ENCODE data around the gene GALNT16.

GALNT16 gene

GRCh38 chr14:69260861-69261564, 1.1 kb downstream of the GALNT16 start:
- TF ChIP-seq, protein P1, sequence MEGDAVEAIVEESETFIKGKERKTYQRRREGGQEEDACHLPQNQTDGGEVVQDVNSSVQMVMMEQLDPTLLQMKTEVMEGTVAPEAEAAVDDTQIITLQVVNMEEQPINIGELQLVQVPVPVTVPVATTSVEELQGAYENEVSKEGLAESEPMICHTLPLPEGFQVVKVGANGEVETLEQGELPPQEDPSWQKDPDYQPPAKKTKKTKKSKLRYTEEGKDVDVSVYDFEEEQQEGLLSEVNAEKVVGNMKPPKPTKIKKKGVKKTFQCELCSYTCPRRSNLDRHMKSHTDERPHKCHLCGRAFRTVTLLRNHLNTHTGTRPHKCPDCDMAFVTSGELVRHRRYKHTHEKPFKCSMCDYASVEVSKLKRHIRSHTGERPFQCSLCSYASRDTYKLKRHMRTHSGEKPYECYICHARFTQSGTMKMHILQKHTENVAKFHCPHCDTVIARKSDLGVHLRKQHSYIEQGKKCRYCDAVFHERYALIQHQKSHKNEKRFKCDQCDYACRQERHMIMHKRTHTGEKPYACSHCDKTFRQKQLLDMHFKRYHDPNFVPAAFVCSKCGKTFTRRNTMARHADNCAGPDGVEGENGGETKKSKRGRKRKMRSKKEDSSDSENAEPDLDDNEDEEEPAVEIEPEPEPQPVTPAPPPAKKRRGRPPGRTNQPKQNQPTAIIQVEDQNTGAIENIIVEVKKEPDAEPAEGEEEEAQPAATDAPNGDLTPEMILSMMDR (IDR thresholded peaks at IDR 0.05), result peak; percentile 82

DNA sequence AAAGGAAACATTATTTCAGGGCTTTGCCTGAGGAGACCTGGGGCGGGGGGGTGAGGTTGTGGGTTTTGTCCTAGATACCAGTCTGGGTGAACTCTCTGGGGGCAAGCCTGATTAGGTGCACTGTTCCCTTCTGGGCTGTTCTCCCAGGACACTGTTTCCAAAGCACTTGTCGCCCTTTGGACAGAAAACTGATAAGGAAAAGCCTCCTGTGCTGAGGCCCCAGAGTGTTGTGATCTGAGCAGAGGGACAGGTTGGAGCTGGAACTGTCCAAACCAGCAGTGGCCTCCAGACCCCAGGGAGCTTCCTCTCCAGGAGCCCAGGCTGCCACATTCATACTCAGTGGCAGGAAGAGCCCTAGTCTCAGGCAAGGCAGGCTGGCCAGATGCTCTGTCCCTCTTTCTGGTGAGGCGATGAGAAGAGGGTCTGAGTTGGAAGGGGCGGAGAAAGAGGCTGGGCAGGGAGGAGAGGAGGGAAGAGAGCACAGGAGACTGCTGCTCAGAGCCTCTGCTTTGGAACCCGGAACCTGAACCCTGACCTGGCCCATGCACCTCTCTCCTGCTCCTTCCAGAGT, 1.9 kb downstream of the GALNT16 start:
- TF ChIP-seq, protein P1 (IDR thresholded peaks at IDR 0.05), result no peak

DNA sequence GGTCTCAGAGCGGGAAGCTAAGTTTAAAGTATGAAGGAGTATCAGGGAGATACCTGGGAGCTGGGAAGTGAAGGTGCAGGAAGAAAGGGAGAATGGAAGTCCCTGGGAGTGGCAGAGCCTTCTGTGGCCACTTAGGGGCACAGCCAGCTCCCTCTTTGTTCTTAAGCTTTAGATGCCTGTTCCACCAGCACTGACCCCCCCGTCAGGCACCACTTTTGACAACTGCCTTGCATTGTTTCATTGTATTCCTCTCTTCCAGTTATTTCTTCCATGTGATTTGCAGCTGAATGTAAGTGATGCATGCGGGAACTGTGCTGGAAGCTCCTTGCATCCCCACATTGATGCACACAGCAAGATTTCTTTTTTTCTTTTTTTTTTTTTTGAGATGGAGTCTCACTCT, 2.6 kb downstream of the GALNT16 start:
- TF ChIP-seq, protein P1 (IDR thresholded peaks at IDR 0.05), result no peak

DNA sequence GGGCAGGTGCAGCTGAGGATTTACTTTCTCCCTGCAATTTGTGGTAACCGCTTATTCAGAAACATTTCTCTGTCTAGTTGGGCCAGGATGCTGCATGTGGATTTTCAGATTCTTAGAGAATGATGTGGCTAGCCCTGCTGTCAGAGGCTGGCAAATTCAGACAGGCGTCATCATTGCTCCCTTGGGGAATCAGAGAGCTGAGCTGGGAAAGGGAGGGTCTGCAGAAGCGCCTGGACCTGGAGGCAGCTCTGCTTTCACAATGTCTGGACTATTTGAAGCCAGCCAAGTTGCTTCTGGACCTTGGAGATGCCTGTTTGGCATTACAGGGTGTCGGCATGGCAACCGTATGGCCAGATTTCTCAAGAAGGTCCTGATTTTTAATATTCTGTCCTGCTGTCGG, 3.4 kb downstream of the GALNT16 start:
- TF ChIP-seq, protein P1 (IDR thresholded peaks at IDR 0.05), result no peak

DNA sequence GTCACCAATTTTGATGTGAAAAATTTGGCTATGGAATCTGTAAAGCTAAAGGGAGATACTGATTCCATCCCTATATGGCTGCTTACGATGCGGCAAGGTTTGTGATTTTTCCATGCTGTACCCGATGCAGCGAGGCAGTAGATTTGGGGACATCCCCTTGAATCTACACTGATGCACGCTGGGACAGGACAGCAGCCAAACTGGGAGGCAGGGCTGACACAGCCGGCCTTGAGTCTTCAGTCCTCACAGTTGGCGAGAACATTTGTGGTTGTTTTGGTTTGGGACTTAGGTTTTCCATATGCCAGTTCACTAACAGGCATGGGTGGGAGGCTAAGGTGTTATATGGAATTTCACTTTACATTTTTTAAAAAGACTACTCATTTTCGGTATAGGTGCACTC, 3.8 kb downstream of the GALNT16 start:
- TF ChIP-seq, protein P1 (IDR thresholded peaks at IDR 0.05), result no peak

DNA sequence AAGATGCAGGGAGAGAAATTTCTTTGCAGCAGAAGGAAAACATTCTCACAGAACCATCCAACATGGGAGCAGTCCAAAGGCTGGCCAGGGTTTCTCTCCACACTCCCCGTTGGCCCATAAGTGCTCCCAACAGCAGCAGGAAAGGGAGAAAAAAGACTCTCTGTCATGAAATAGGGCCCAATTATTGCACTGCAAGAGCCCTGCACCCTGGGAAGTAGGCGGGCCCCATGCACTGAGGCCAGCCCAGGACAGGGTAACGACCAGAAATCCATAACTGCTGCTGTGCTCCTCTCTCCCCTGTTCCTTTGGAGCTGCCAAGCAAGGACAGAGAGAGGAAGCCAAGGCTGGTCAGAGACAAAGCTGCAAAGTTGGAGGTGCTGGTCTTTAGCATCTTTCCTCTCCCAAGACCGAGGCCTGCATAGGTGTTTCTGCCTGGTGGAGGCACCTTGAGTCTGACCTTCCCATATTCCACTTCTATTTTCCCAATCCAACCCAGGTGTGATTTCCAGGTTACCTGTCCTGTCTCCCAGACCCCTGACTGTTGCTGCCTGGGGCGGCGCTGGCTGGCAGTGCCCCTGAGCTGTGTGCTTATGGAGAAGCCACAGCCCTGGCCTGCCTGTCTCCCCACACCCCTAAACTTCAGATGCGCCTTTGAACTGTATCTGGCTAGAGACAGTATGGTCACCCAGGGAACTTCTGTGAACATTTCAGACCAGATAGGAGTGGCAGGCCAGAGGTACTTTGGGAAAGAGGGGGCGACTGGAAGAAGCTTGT, 6.8 kb downstream of the GALNT16 start:
- TF ChIP-seq, protein P1 (IDR thresholded peaks at IDR 0.05), result no peak

DNA sequence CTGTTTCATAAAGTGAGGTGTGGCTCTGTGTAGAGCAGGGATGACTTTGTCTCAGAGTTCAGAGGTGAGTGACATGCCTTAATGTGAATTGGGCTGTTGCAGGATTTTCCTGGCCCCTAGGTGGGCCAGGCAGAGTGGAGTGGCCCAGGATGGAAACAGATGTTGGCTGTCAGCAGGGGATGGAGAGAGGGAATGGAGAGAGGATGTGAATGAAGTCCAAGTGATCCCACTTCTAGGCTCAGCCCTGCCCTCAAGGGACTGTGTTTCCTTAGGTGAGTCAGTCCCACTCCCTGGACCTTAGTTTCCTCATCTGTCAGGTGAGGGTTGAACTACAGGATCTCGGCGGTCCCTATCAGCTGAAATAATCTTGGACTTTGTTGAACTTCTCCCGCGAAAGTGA, 7.5 kb downstream of the GALNT16 start:
- TF ChIP-seq, protein P1 (IDR thresholded peaks at IDR 0.05), result no peak
